Loucy (cell line): ENCODE data around the gene ADRM1.

Experiments used
- H2AFZ ChIP-seq: fragments of 200-600 bp; sonication (generic); 2 replicates; pipeline ENCODE4 v1.6.0; 2016; ENCODE audit warnings: antibody characterized with exemption, mild to moderate bottlenecking, low read length, moderate library complexity
- H3F3A ChIP-seq: fragments of 200-600 bp; 2 replicates; pipeline ENCODE4 v1.6.0; 2016; ENCODE audit warnings: antibody characterized with exemption, low read depth, mild to moderate bottlenecking
- H3K27me3 ChIP-seq: fragments of 200-600 bp; sonication (generic); 2 replicates; pipeline ENCODE4 v1.6.1; 2014; ENCODE audit warnings: low read length, mild to moderate bottlenecking; ENCODE audit not compliant: insufficient read depth, poor library complexity, severe bottlenecking
- H3K36me3 ChIP-seq: fragments of 200-600 bp; sonication (generic); 2 replicates; pipeline ENCODE4 v1.6.1; 2016; ENCODE audit warnings: low read length; ENCODE audit not compliant: insufficient read depth
- H3K4me1 ChIP-seq: fragments of 200-600 bp; sonication (generic); 2 replicates; pipeline ENCODE4 v1.5.1; 2014; ENCODE audit warnings: low read length, mild to moderate bottlenecking; ENCODE audit not compliant: insufficient read depth, poor library complexity, severe bottlenecking
- H3K4me2 ChIP-seq: fragments of 200-600 bp; sonication (generic); 2 replicates; pipeline ENCODE4 v1.6.0; 2014; ENCODE audit warnings: antibody characterized with exemption, low read length, low read depth, mild to moderate bottlenecking; ENCODE audit not compliant: poor library complexity, severe bottlenecking
- H3K4me3 ChIP-seq: fragments of 200-600 bp; sonication (generic); 2 replicates; pipeline ENCODE4 v1.5.1; 2014; ENCODE audit warnings: low read length, mild to moderate bottlenecking, mixed read lengths; ENCODE audit not compliant: poor library complexity, severe bottlenecking
- H3K79me2 ChIP-seq: fragments of 200-600 bp; sonication (generic); 2 replicates; pipeline ENCODE4 v1.6.1; 2014; ENCODE audit warnings: low read length; ENCODE audit not compliant: insufficient read depth
- H3K9ac ChIP-seq: fragments of 200-600 bp; sonication (generic); 2 replicates; pipeline ENCODE4 v1.6.0; 2014; ENCODE audit warnings: mild to moderate bottlenecking, low read depth, low read length, moderate library complexity; ENCODE audit not compliant: poor library complexity, severe bottlenecking
- H3K9me2 ChIP-seq: fragments of 200-600 bp; sonication (generic); replicated peaks from 2 replicates; pipeline ENCODE4 v1.6.1; 2016; ENCODE audit warnings: low read depth, low read length, mixed read lengths
- H3K9me3 ChIP-seq: fragments of 200-600 bp; sonication (generic); 2 replicates; pipeline ENCODE4 v1.6.1; 2014; ENCODE audit warnings: mild to moderate bottlenecking, antibody characterized with exemption, low read length, low read depth; ENCODE audit not compliant: insufficient read depth
- H4K20me1 ChIP-seq: fragments of 200-600 bp; sonication (generic); 2 replicates; pipeline ENCODE4 v1.6.0; 2014; ENCODE audit warnings: antibody characterized with exemption, low read length, mild to moderate bottlenecking; ENCODE audit not compliant: insufficient read depth, poor library complexity, severe bottlenecking
- CTCF ChIP-seq: fragments of 200-600 bp; sonication (generic); conservative IDR thresholded peaks from 2 replicates; pipeline ENCODE4 v1.5.1; 2014; ENCODE audit warnings: mild to moderate bottlenecking, antibody characterized with exemption, low read length
- EZH2phosphoT487 ChIP-seq: fragments of 200-600 bp; IDR thresholded peaks from 2 replicates; pipeline ENCODE4 v1.6.1; 2018; ENCODE audit warnings: antibody characterized with exemption, mild to moderate bottlenecking, moderate library complexity, borderline replicate concordance

ADRM1 gene

GRCh38 chr20:62335532-62335931 lies 32.7 kb downstream of the ADRM1 start:
- no peak for TF ChIP-seq CTCF
- H3K4me2 ChIP-seq = no peak overlapping the region

GRCh38 chr20:62336329-62336728 lies 33.5 kb downstream of the ADRM1 start:
- H2AFZ ChIP-seq = no peak overlapping the region
- no peak overlapping the region for H3K4me2 ChIP-seq

More at GRCh38 chr20:62335532-62335931, 32.7 kb downstream of the ADRM1 start:
- H3K4me3 ChIP-seq = no peak overlapping the region
- H4K20me1 ChIP-seq = no peaks in the 10 kb centered on the region
- no peaks in the 10 kb centered on the region for H3K36me3 ChIP-seq
- H3K9me2 ChIP-seq = no peaks in the 10 kb centered on the region
- H2AFZ ChIP-seq = no peak overlapping the region
- H3K9ac ChIP-seq = no peak overlapping the region
- no peaks in the 10 kb centered on the region for H3K27me3 ChIP-seq
- H3K79me2 ChIP-seq = no peaks in the 10 kb centered on the region
- no peaks in the 10 kb centered on the region for H3K9me3 ChIP-seq
- H3K4me1 ChIP-seq = peaks cover 4% of the 10 kb centered on the region
- no peaks in the 10 kb centered on the region for H3F3A ChIP-seq

GRCh38 chr20:62336775-62337557 lies 34.2 kb downstream of the ADRM1 start:
- Histone ChIP-seq H3K4me1 (peaks cover 4% of the 10 kb centered on the region), H4K20me1 (no peaks in the 10 kb centered on the region), H3K36me3 (no peaks in the 10 kb centered on the region), H3K4me3 (no peak overlapping the region), H3K9me2 (no peaks in the 10 kb centered on the region), H3K79me2 (no peaks in the 10 kb centered on the region), H2AFZ (no peak overlapping the region; the same call in 1 of the 2 replicates), H3K9ac (no peak overlapping the region), H3F3A (no peaks in the 10 kb centered on the region), H3K4me2 (peak overlapping the region; percentile 34), H3K27me3 (no peaks in the 10 kb centered on the region), H3K9me3 (no peaks in the 10 kb centered on the region)
- TF ChIP-seq EZH2phosphoT487 (no peak), CTCF (no peak)

More at GRCh38 chr20:62336329-62336728, 33.5 kb downstream of the ADRM1 start:
- H3K9ac ChIP-seq = no peak overlapping the region
- H3K4me1 ChIP-seq = peaks cover 4% of the 10 kb centered on the region
- no peaks in the 10 kb centered on the region for H3K9me2 ChIP-seq
- H3K4me3 ChIP-seq = no peak overlapping the region
- no peaks in the 10 kb centered on the region for H3K27me3 ChIP-seq
- no peak for TF ChIP-seq CTCF
- no peak for TF ChIP-seq EZH2phosphoT487
- no peaks in the 10 kb centered on the region for H3K9me3 ChIP-seq
- no peaks in the 10 kb centered on the region for H3K36me3 ChIP-seq
- H3K79me2 ChIP-seq = no peaks in the 10 kb centered on the region
- no peaks in the 10 kb centered on the region for H3F3A ChIP-seq
- no peaks in the 10 kb centered on the region for H4K20me1 ChIP-seq
